Upper lobe of left lung (tissue), 6 donors: ENCODE data around the gene DCDC2C. TPM values are rescaled to one million over a fixed set of nuclear protein-coding genes. Genes with fewer than 3 reads are reported as not detected.

ENCODE experiments used
- ATAC-seq, 2 donors: fragments of 200-7000 bp; cut with Tn5 transposase; one replicate each; pipeline ENCODE4 v1.9.1; 2022; ENCODE audit warnings: mild to moderate bottlenecking in 2 of 2, moderate library complexity in 2 of 2; ENCODE audit not compliant: low FRiP score in 2 of 2
- DNase-seq, 2 donors: peaks; one replicate each; pipeline ENCODE4 v3.0.0-alpha.2; 2019 to 2020
- H3K27ac ChIP-seq, 4 donors: fragments of 200-600 bp; sonication (generic); one replicate each; pipeline ENCODE4 v1.5.1; 2016 to 2019
- H3K27me3 ChIP-seq, 4 donors: fragments of 200-600 bp; sonication (generic); one replicate each; pipeline ENCODE4 v1.5.1; 2017 to 2019
- H3K36me3 ChIP-seq, 4 donors: fragments of 200-600 bp; sonication (generic); one replicate each; pipeline ENCODE4 v1.5.1; 2016 to 2019
- H3K4me1 ChIP-seq, 4 donors: fragments of 200-600 bp; sonication (generic); one replicate each; pipeline ENCODE4 v1.5.1; 2018 to 2019
- H3K4me3 ChIP-seq, 4 donors: fragments of 200-600 bp; sonication (generic); one replicate each; pipeline ENCODE4 v1.5.1; 2017 to 2019; ENCODE audit warnings: mild to moderate bottlenecking in 2 of 4, moderate library complexity in 1 of 4
- H3K9me3 ChIP-seq, 4 donors: fragments of 200-600 bp; sonication (generic); one replicate each; pipeline ENCODE4 v1.5.1; 2018 to 2019
- EP300 ChIP-seq, 4 donors: sonication (generic); formaldehyde crosslinking; IDR thresholded peaks; one replicate each; pipeline ENCODE4 v1.5.1; 2017; ENCODE audit warnings: antibody characterized with exemption in 4 of 4, control low read depth in 2 of 4
- POLR2A ChIP-seq, 4 donors: fragments of 450-650 bp; IDR thresholded peaks; one replicate each; pipeline ENCODE4 v1.5.1; 2016 to 2017; ENCODE audit warnings: antibody characterized with exemption in 4 of 4, mild to moderate bottlenecking in 2 of 4
- POLR2AphosphoS5 ChIP-seq, 2 donors: sonication (generic); formaldehyde crosslinking; IDR thresholded peaks; one replicate each; pipeline ENCODE4 v1.5.1; 2017; ENCODE audit warnings: antibody characterized with exemption in 2 of 2
- WGBS, 2 donors: methylation state at CpG; one replicate each; pipeline ENCODE4 v1.1.5; 2017 to 2018; 5-methylcytosine and 5-hydroxymethylcytosine counted together
- total RNA-seq, 6 donors: library from RNA; depleted of rRNA in 4 of 6; stranded (reverse); fragments of >200 nt in 4 of 6; gene quantifications; one replicate each; pipeline versions ENCODE4 v1.1.0 to v1.2.1, GENCODE V29; 2016 to 2021
- TF ChIP-seq, protein P1 (sequence below), 6 experiments: fragments of 450-650 bp in 4 of 6; fragments of 200-600 bp in 2 of 6; sonication (generic) in 2 of 6; IDR thresholded peaks; one replicate each; pipeline ENCODE4 v1.5.1; 2016 to 2019; ENCODE audit warnings: antibody characterized with exemption in 6 of 6
- donor health status: DM: no; HTN: no; CAD: no; lungs with moderate emphysema.
- donor health status: DM: no; HTN: yes; CAD: no; lungs with severe emphysema.

DCDC2C gene
- not detected for total RNA-seq

- peaks cover 0 to 10% (median 5%) of the 10 kb centered on the region in 4 donors for H3K4me1 ChIP-seq
- H3K9me3 ChIP-seq, result no peaks in the 10 kb centered on the region
- no peak within 1 kb of the TSS for H3K27ac ChIP-seq
- H3K36me3 ChIP-seq, result no peaks in the 10 kb centered on the region
- peaks cover 0 to 17% (median 11%) of the 10 kb centered on the region in 4 donors for H3K27me3 ChIP-seq
- TF ChIP-seq, protein P1, sequence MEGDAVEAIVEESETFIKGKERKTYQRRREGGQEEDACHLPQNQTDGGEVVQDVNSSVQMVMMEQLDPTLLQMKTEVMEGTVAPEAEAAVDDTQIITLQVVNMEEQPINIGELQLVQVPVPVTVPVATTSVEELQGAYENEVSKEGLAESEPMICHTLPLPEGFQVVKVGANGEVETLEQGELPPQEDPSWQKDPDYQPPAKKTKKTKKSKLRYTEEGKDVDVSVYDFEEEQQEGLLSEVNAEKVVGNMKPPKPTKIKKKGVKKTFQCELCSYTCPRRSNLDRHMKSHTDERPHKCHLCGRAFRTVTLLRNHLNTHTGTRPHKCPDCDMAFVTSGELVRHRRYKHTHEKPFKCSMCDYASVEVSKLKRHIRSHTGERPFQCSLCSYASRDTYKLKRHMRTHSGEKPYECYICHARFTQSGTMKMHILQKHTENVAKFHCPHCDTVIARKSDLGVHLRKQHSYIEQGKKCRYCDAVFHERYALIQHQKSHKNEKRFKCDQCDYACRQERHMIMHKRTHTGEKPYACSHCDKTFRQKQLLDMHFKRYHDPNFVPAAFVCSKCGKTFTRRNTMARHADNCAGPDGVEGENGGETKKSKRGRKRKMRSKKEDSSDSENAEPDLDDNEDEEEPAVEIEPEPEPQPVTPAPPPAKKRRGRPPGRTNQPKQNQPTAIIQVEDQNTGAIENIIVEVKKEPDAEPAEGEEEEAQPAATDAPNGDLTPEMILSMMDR (IDR thresholded peaks at IDR 0.05), result no peak
- TF ChIP-seq EP300 (IDR thresholded peaks at IDR 0.05) (no peak), POLR2AphosphoS5 (IDR thresholded peaks at IDR 0.05) (no peak), POLR2A (IDR thresholded peaks at IDR 0.05) (no peak)
- H3K4me3 ChIP-seq, result no peak within 1 kb of the TSS
- 9 to 17% methylated on average over 44 to 51 of the region's 60 CpGs for WGBS, 2 donors
- ATAC-seq (peak in 1 of 2 donors; percentile 31), DNase-seq (peak in 1 of 2 donors; percentile 74)
Measured at GRCh38 chr2:3703236-3703756, at the start of gene DCDC2C. DCDC2C (plus strand) TSS chr2:3703575; CDS start chr2:3703752, 177 bp downstream.

DNA sequence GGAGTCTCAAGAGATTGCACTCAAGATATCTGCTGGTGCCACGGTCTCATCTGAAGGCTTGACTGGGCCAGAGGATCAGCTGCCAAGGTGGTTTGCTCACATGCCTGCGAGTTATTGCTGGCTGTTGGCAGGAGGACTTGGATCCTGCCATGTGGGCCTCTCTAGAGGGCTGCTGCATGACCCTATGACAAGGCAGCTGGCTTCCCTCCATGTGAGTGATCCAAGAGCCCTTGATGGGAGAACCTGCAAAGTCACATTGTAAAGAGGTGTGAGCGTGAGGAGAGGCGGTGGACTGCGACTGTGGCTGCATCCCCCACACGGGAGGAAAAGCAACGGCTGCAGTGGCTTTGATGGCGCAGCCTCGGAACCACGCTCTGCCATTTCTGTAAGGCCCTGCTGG lies 49.4 kb upstream of the DCDC2C start:
- no peak overlapping the region for H3K27ac ChIP-seq
- no peaks in the 10 kb centered on the region for H3K9me3 ChIP-seq
- no peak for DNase-seq
- H3K4me3 ChIP-seq, result no peak overlapping the region
- H3K4me1 ChIP-seq, result peaks cover 9 to 15% (median 12%) of the 10 kb centered on the region in 4 donors
- no peaks in the 10 kb centered on the region for H3K36me3 ChIP-seq
- TF ChIP-seq, protein P1 (IDR thresholded peaks at IDR 0.05), result no peak
- TF ChIP-seq POLR2AphosphoS5 (IDR thresholded peaks at IDR 0.05), result no peak
- no peaks in the 10 kb centered on the region for H3K27me3 ChIP-seq
- 66 to 80% methylated on average over 8 to 10 of the region's 10 CpGs for WGBS, 2 donors
- no peak for ATAC-seq

GRCh38 chr2:3654531-3655225 lies 48.7 kb upstream of the DCDC2C start:
- DNase-seq (no peak), ATAC-seq (no peak)
- Histone ChIP-seq H3K4me3 (no peak overlapping the region), H3K27ac (no peak overlapping the region), H3K36me3 (no peaks in the 10 kb centered on the region), H3K4me1 (peaks cover 9 to 15% (median 12%) of the 10 kb centered on the region in 4 donors), H3K27me3 (no peaks in the 10 kb centered on the region), H3K9me3 (no peaks in the 10 kb centered on the region)
- TF ChIP-seq EP300 (IDR thresholded peaks at IDR 0.05) (no peak), POLR2A (IDR thresholded peaks at IDR 0.05) (no peak), POLR2AphosphoS5 (IDR thresholded peaks at IDR 0.05) (no peak)
- TF ChIP-seq, protein P1 (IDR thresholded peaks at IDR 0.05), result no peak
- WGBS, 2 donors, result 80 to 84% methylated on average over 9 to 21 of the region's 21 CpGs

DNA sequence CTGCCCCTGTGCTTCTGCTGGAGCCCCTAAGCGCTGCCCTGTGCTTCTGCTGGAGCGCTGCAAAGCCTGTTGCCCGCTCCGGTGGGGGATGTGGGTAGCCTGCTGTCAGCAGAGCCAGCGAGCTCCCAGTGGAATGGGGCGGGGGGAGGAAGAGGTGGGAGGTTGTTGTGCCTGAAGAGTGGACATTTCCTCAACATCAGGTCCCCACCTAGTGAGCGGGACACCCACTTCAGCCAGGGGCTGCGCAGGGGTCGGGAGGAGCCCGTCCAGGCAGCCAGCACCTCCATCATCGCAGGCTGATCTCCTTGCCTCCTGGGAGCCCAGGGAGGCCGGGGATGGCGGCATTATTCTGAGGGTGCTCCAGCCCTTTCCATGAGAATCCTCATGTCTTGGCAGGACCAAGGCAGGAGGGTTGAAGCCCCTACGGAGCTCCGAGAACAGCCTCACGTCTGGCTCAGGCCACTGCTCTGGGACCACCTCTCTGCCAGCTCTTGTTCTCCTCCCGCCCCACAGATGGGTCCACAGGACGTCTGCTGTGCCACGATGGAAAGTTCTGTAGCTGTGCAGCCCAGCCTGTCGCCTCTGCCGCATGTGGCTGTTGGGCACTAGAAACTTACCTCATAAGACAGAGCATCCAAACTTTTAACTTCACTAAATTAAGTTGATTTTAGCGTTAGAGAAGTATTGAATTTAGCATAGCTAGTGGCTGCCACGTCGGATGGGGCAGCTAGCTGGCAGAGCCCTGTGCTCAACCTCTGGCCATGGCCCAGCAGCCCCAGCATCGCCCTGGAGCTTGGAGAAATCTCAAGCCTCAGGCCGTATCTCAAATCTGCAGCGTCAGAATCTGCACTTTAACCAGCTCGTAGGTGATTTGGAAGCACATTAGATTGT lies 47.3 kb upstream of the DCDC2C start:
- no peak for ATAC-seq
- Histone ChIP-seq H3K9me3 (no peaks in the 10 kb centered on the region), H3K4me1 (peaks cover 8 to 9% (median 8%) of the 10 kb centered on the region in 4 donors), H3K36me3 (no peaks in the 10 kb centered on the region), H3K4me3 (no peak overlapping the region), H3K27me3 (no peaks in the 10 kb centered on the region), H3K27ac (no peak overlapping the region)
- WGBS, 2 donors, result 88 to 92% methylated on average over 17 to 28 of the region's 28 CpGs
- no peak for DNase-seq
- TF ChIP-seq EP300 (IDR thresholded peaks at IDR 0.05) (no peak), POLR2AphosphoS5 (IDR thresholded peaks at IDR 0.05) (no peak), POLR2A (IDR thresholded peaks at IDR 0.05) (no peak)
- TF ChIP-seq, protein P1 (IDR thresholded peaks at IDR 0.05), result no peak
